ENCODE results near the gene GNE. TPM values are rescaled to one million over a fixed set of nuclear protein-coding genes. Genes with fewer than 3 reads are reported as not detected.
A peak's percentile ranks its signal among the peaks of the same experiment; 100 is the strongest.

Gene GNE
- total RNA-seq, 1 experiment from 2014 or later = 10.9 TPM

GRCh38 chr9:36286388-36286787, 28.1 kb upstream of the GNE start:
- Histone ChIP-seq H3K79me2 (ENCODE audit: low read length) (no peaks in the 10 kb centered on the region), H3K4me3 (ENCODE audit: low read length) (no peak overlapping the region), H3K27me3 (ENCODE audit: low read length) (no peaks in the 10 kb centered on the region), H3K4me1 (ENCODE audit: insufficient read depth, low read length) (no peaks in the 10 kb centered on the region), H3K9me2 (replicated peaks; ENCODE audit: low read length) (no peaks in the 10 kb centered on the region), H3K9ac (ENCODE audit: low read length) (no peak overlapping the region), H3K36me3 (ENCODE audit: low read depth, low read length) (no peaks in the 10 kb centered on the region), H3K9me3 (ENCODE audit: low read length) (no peaks in the 10 kb centered on the region), H4K20me1 (ENCODE audit: low read length) (no peaks in the 10 kb centered on the region), H3F3A (ENCODE audit: low read length, unreplicated experiment) (no peaks in the 10 kb centered on the region), H2AFZ (ENCODE audit: low read length) (no peak overlapping the region), H3K4me2 (ENCODE audit: low read length) (no peak overlapping the region), H3K27ac (ENCODE audit: low read length) (no peak overlapping the region)
- ATAC-seq = no peak
- ChIA-PET CTCF (no interaction called here), POLR2A (ENCODE audit: unreplicated experiment) (no interaction called here)
- DNase-seq = no peak
- no TSS peak for BruUV-seq (replicated peaks)
- intact Hi-C loops (cut with micrococcal nuclease) = no loop called here
- TF ChIP-seq EZH2 (IDR thresholded peaks at IDR 0.05; ENCODE audit: low read length, unreplicated experiment) (no peak), EZH2phosphoT487 (IDR thresholded peaks at IDR 0.05; ENCODE audit: borderline replicate concordance, low read length) (no peak), CTCF (conservative IDR thresholded peaks at IDR 0.05; ENCODE audit: low read depth, low read length) (no peak)

GRCh38 chr9:36284226-36284625, 26.0 kb upstream of the GNE start:
- H3K27me3 ChIP-seq (ENCODE audit: low read length) = no peaks in the 10 kb centered on the region
- H3K9me3 ChIP-seq (ENCODE audit: low read length) = no peaks in the 10 kb centered on the region
- no TSS peak for BruUV-seq (replicated peaks)
- DNase-seq (peak; percentile 22), ATAC-seq (no peak)
- no peaks in the 10 kb centered on the region for H3K36me3 ChIP-seq (ENCODE audit: low read depth, low read length)
- no peak overlapping the region for H3K27ac ChIP-seq (ENCODE audit: low read length)
- no peaks in the 10 kb centered on the region for H4K20me1 ChIP-seq (ENCODE audit: low read length)
- H3K79me2 ChIP-seq (ENCODE audit: low read length) = no peaks in the 10 kb centered on the region
- CTCF ChIA-PET = no interaction called here
- no peaks in the 10 kb centered on the region for H3F3A ChIP-seq (ENCODE audit: low read length, unreplicated experiment)
- no peaks in the 10 kb centered on the region for H3K9me2 ChIP-seq (replicated peaks; ENCODE audit: low read length)
- no peak overlapping the region for H3K9ac ChIP-seq (ENCODE audit: low read length)
- H2AFZ ChIP-seq (ENCODE audit: low read length) = no peak overlapping the region
- H3K4me1 ChIP-seq (ENCODE audit: insufficient read depth, low read length) = no peaks in the 10 kb centered on the region
- H3K4me3 ChIP-seq (ENCODE audit: low read length) = no peak overlapping the region
- POLR2A ChIA-PET (ENCODE audit: unreplicated experiment) = no interaction called here
- no peak overlapping the region for H3K4me2 ChIP-seq (ENCODE audit: low read length)
- intact Hi-C loops (cut with micrococcal nuclease) = no loop called here
- TF ChIP-seq CTCF (conservative IDR thresholded peaks at IDR 0.05; ENCODE audit: low read depth, low read length) (no peak), EZH2phosphoT487 (IDR thresholded peaks at IDR 0.05; ENCODE audit: borderline replicate concordance, low read length) (no peak), EZH2 (IDR thresholded peaks at IDR 0.05; ENCODE audit: low read length, unreplicated experiment) (no peak)

- Histone ChIP-seq H2AFZ (ENCODE audit: low read length) (no peak overlapping the region), H3K36me3 (ENCODE audit: low read depth, low read length) (no peaks in the 10 kb centered on the region), H3K9me2 (replicated peaks; ENCODE audit: low read length) (no peaks in the 10 kb centered on the region), H4K20me1 (ENCODE audit: low read length) (no peaks in the 10 kb centered on the region), H3F3A (ENCODE audit: low read length, unreplicated experiment) (no peaks in the 10 kb centered on the region), H3K27me3 (ENCODE audit: low read length) (no peaks in the 10 kb centered on the region), H3K9me3 (ENCODE audit: low read length) (no peaks in the 10 kb centered on the region), H3K4me3 (ENCODE audit: low read length) (no peak overlapping the region), H3K27ac (ENCODE audit: low read length) (no peak overlapping the region), H3K4me2 (ENCODE audit: low read length) (no peak overlapping the region), H3K9ac (ENCODE audit: low read length) (no peak overlapping the region), H3K4me1 (ENCODE audit: insufficient read depth, low read length) (no peaks in the 10 kb centered on the region), H3K79me2 (ENCODE audit: low read length) (no peaks in the 10 kb centered on the region)
- DNase-seq (no peak), ATAC-seq (no peak)
- BruUV-seq (replicated peaks) = no TSS peak
- intact Hi-C loops (cut with micrococcal nuclease) = no loop called here
- TF ChIP-seq CTCF (conservative IDR thresholded peaks at IDR 0.05; ENCODE audit: low read depth, low read length) (no peak), EZH2 (IDR thresholded peaks at IDR 0.05; ENCODE audit: low read length, unreplicated experiment) (no peak), EZH2phosphoT487 (IDR thresholded peaks at IDR 0.05; ENCODE audit: borderline replicate concordance, low read length) (no peak)
- POLR2A ChIA-PET (ENCODE audit: unreplicated experiment) = no interaction called here
- CTCF ChIA-PET = no interaction called here
These were observed 24.0 kb upstream of the GNE start for GRCh38 chr9:36282275-36282674.

Data from PC-3 (cell line).